Activated T-cell treated with anti-CD3 and anti-CD28 coated beads, Interleukin-2, amount 50 U/mL, for 4 hours (primary cell): ENCODE measurements around the gene TACR1. TPM values are rescaled to one million over a fixed set of nuclear protein-coding genes. Genes with fewer than 3 reads are reported as not detected.
"Not testable (repeated sequence)": the region's sequence is repeated elsewhere in the genome, so short reads cannot be mapped to it uniquely, and the experiment has no call there.

ENCODE experiments used
- ATAC-seq, 2 donors: fragments of 200-7000 bp; cut with Tn5 transposase; one replicate each; pipeline ENCODE4 v1.10.0; 2021
- DNase-seq: peaks from one replicate; pipeline ENCODE4 v3.0.0-alpha.2; 2020
- H3K27me3 Mint-ChIP-seq: one replicate; pipeline ENCODE4 v1.8.0; 2021; ENCODE audit warnings: low read depth, mixed read lengths
- H3K36me3 Mint-ChIP-seq: one replicate; pipeline ENCODE4 v1.8.0; 2022; ENCODE audit warnings: mixed read lengths; ENCODE audit not compliant: insufficient read depth
- H3K4me1 Mint-ChIP-seq: one replicate; pipeline ENCODE4 v1.8.0; 2021; ENCODE audit warnings: low read depth, mixed read lengths
- H3K4me3 Mint-ChIP-seq: one replicate; pipeline ENCODE4 v1.8.0; 2021; ENCODE audit warnings: mild to moderate bottlenecking, moderate library complexity, mixed read lengths
- H3K9me3 Mint-ChIP-seq: one replicate; pipeline ENCODE4 v1.8.0; 2021; ENCODE audit warnings: mixed read lengths
- total RNA-seq, 3 donors: library from RNA; stranded (reverse); gene quantifications; one replicate each; pipeline ENCODE4 v1.2.1, GENCODE V29; 2021

TACR1 gene
- total RNA-seq, 3 donors from 2014 or later, result not detected

- Mint-ChIP-seq H3K9me3 (no peaks in the 10 kb centered on the region), H3K4me1 (no peaks in the 10 kb centered on the region), H3K27me3 (no peaks in the 10 kb centered on the region), H3K36me3 (no peaks in the 10 kb centered on the region), H3K4me3 (no peak overlapping the region)
- ATAC-seq, result no peak
- DNase-seq, result no peak
Measured at GRCh38 chr2:75175456-75175855, 23.9 kb downstream of the TACR1 start.

- H3K36me3 Mint-ChIP-seq, result no peaks in the 10 kb centered on the region
- H3K27me3 Mint-ChIP-seq, result no peaks in the 10 kb centered on the region
- no peak for DNase-seq
- no peaks in the 10 kb centered on the region for H3K9me3 Mint-ChIP-seq
- no peaks in the 10 kb centered on the region for H3K4me1 Mint-ChIP-seq
- no peak for ATAC-seq
- no peak overlapping the region for H3K4me3 Mint-ChIP-seq
Measured at GRCh38 chr2:75174981-75175380, 24.3 kb downstream of the TACR1 start.

- Mint-ChIP-seq H3K27me3 (no peaks in the 10 kb centered on the region), H3K4me1 (no peaks in the 10 kb centered on the region), H3K9me3 (no peaks in the 10 kb centered on the region), H3K4me3 (no peak overlapping the region), H3K36me3 (no peaks in the 10 kb centered on the region)
- no peak for DNase-seq
- ATAC-seq, result no peak
Measured at GRCh38 chr2:75174519-75174918, 24.8 kb downstream of the TACR1 start.

- no peaks in the 10 kb centered on the region for H3K36me3 Mint-ChIP-seq
- ATAC-seq, result no peak
Measured at GRCh38 chr2:75173740-75174139, 25.6 kb downstream of the TACR1 start.

GRCh38 chr2:75171423-75171822, 27.9 kb downstream of the TACR1 start:
- not testable (repeated sequence) for H3K4me1 Mint-ChIP-seq, H3K27me3 Mint-ChIP-seq, H3K9me3 Mint-ChIP-seq, H3K36me3 Mint-ChIP-seq, DNase-seq, ATAC-seq, H3K4me3 Mint-ChIP-seq

More at GRCh38 chr2:75173740-75174139, 25.6 kb downstream of the TACR1 start:
- no peak for DNase-seq
- H3K4me3 Mint-ChIP-seq, result no peak overlapping the region
- no peaks in the 10 kb centered on the region for H3K9me3 Mint-ChIP-seq
- no peaks in the 10 kb centered on the region for H3K4me1 Mint-ChIP-seq
- H3K27me3 Mint-ChIP-seq, result no peaks in the 10 kb centered on the region

GRCh38 chr2:75170889-75171288, 28.4 kb downstream of the TACR1 start:
- H3K4me3 Mint-ChIP-seq, result no peak overlapping the region
- H3K36me3 Mint-ChIP-seq, result no peaks in the 10 kb centered on the region
- ATAC-seq, result no peak
- no peaks in the 10 kb centered on the region for H3K9me3 Mint-ChIP-seq
- no peaks in the 10 kb centered on the region for H3K4me1 Mint-ChIP-seq
- H3K27me3 Mint-ChIP-seq, result no peaks in the 10 kb centered on the region
- no peak for DNase-seq

GRCh38 chr2:75168186-75168585, 31.1 kb downstream of the TACR1 start:
- Mint-ChIP-seq H3K36me3 (no peaks in the 10 kb centered on the region), H3K27me3 (no peaks in the 10 kb centered on the region), H3K4me1 (no peaks in the 10 kb centered on the region), H3K4me3 (no peak overlapping the region), H3K9me3 (no peaks in the 10 kb centered on the region)
- ATAC-seq (no peak), DNase-seq (no peak)

GRCh38 chr2:75166491-75166890, 32.8 kb downstream of the TACR1 start:
- DNase-seq (no peak), ATAC-seq (no peak)
- H3K4me3 Mint-ChIP-seq, result no peak overlapping the region
- H3K36me3 Mint-ChIP-seq, result no peaks in the 10 kb centered on the region
- no peaks in the 10 kb centered on the region for H3K4me1 Mint-ChIP-seq
- H3K27me3 Mint-ChIP-seq, result no peaks in the 10 kb centered on the region
- H3K9me3 Mint-ChIP-seq, result no peaks in the 10 kb centered on the region

- DNase-seq, result no peak
- ATAC-seq, result no peak
- H3K4me1 Mint-ChIP-seq, result no peaks in the 10 kb centered on the region
- no peak overlapping the region for H3K4me3 Mint-ChIP-seq
- H3K9me3 Mint-ChIP-seq, result no peaks in the 10 kb centered on the region
- no peaks in the 10 kb centered on the region for H3K36me3 Mint-ChIP-seq
- no peaks in the 10 kb centered on the region for H3K27me3 Mint-ChIP-seq
Measured at GRCh38 chr2:75162897-75163296, 36.4 kb downstream of the TACR1 start.

- DNase-seq (no peak), ATAC-seq (no peak)
- H3K4me3 Mint-ChIP-seq, result no peak overlapping the region
- H3K27me3 Mint-ChIP-seq, result no peaks in the 10 kb centered on the region
- H3K4me1 Mint-ChIP-seq, result no peaks in the 10 kb centered on the region
- no peaks in the 10 kb centered on the region for H3K36me3 Mint-ChIP-seq
- H3K9me3 Mint-ChIP-seq, result no peaks in the 10 kb centered on the region
Measured at GRCh38 chr2:75162259-75162658, 37.1 kb downstream of the TACR1 start.

- Mint-ChIP-seq H3K9me3 (no peaks in the 10 kb centered on the region), H3K4me3 (no peak overlapping the region), H3K4me1 (no peaks in the 10 kb centered on the region), H3K27me3 (no peaks in the 10 kb centered on the region), H3K36me3 (no peaks in the 10 kb centered on the region)
- ATAC-seq (no peak), DNase-seq (no peak)
Measured at GRCh38 chr2:75157435-75157834, 41.9 kb downstream of the TACR1 start.

- H3K27me3 Mint-ChIP-seq, result no peaks in the 10 kb centered on the region
- ATAC-seq (no peak), DNase-seq (no peak)
- no peaks in the 10 kb centered on the region for H3K36me3 Mint-ChIP-seq
- no peaks in the 10 kb centered on the region for H3K9me3 Mint-ChIP-seq
- no peaks in the 10 kb centered on the region for H3K4me1 Mint-ChIP-seq
- H3K4me3 Mint-ChIP-seq, result no peak overlapping the region
Measured at GRCh38 chr2:75155115-75155514, 44.2 kb downstream of the TACR1 start.

- H3K9me3 Mint-ChIP-seq, result no peaks in the 10 kb centered on the region
- no peaks in the 10 kb centered on the region for H3K36me3 Mint-ChIP-seq
- H3K4me1 Mint-ChIP-seq, result no peaks in the 10 kb centered on the region
- ATAC-seq (no peak), DNase-seq (no peak)
- H3K4me3 Mint-ChIP-seq, result no peak overlapping the region
- no peaks in the 10 kb centered on the region for H3K27me3 Mint-ChIP-seq
Measured at GRCh38 chr2:75153221-75153620, 46.1 kb downstream of the TACR1 start.

- not testable (repeated sequence) for H3K4me3 Mint-ChIP-seq, H3K27me3 Mint-ChIP-seq, DNase-seq, ATAC-seq, H3K9me3 Mint-ChIP-seq, H3K4me1 Mint-ChIP-seq, H3K36me3 Mint-ChIP-seq
Measured at GRCh38 chr2:75152243-75152642, 47.1 kb downstream of the TACR1 start.

GRCh38 chr2:75147884-75148283, 51.4 kb downstream of the TACR1 start:
- H3K4me1 Mint-ChIP-seq, result not testable (repeated sequence)

More at GRCh38 chr2:75147884-75148283, 51.4 kb downstream of the TACR1 start:
- H3K4me3 Mint-ChIP-seq, H3K36me3 Mint-ChIP-seq, DNase-seq, H3K9me3 Mint-ChIP-seq, ATAC-seq, H3K27me3 Mint-ChIP-seq: not testable (repeated sequence)
